Activated B cell treated with CpG ODN at 0.5 μM for 24 hours (primary cell): ENCODE results near the gene LDLR. TPM values are rescaled to one million over a fixed set of nuclear protein-coding genes. Genes with fewer than 3 reads are reported as not detected.
"Not testable (repeated sequence)": the region's sequence is repeated elsewhere in the genome, so short reads cannot be mapped to it uniquely, and the experiment has no call there.

Source experiments
- ATAC-seq: fragments of 200-7000 bp; cut with Tn5 transposase; one replicate; pipeline ENCODE4 v1.10.0; 2021; ENCODE audit warnings: low read depth, mild to moderate bottlenecking, moderate library complexity
- CTCF ChIA-PET: fragments of 350-600 bp; sonication (Branson Sonifier 250); formaldehyde crosslinking; loops from one replicate; lab custom pipeline; 2021; ENCODE audit warnings: antibody characterized with exemption; lab: Charles Lee
- POLR2A ChIA-PET: fragments of 350-600 bp; sonication (Branson Sonifier 250); formaldehyde crosslinking; loops from one replicate; lab custom pipeline; 2021; ENCODE audit warnings: antibody characterized with exemption; lab: Charles Lee
- DNase-seq: peaks from one replicate; pipeline ENCODE4 v3.0.0; 2022
- H3K27ac Mint-ChIP-seq: one replicate; pipeline ENCODE4 v1.8.0; 2020; ENCODE audit warnings: mixed read lengths
- H3K27me3 Mint-ChIP-seq: one replicate; pipeline ENCODE4 v1.8.0; 2021; ENCODE audit warnings: mixed read lengths
- H3K36me3 Mint-ChIP-seq: one replicate; pipeline ENCODE4 v1.8.0; 2021; ENCODE audit warnings: low read depth, mixed read lengths
- H3K4me1 Mint-ChIP-seq: one replicate; pipeline ENCODE4 v1.8.0; 2021; ENCODE audit warnings: mixed read lengths
- H3K4me3 Mint-ChIP-seq: one replicate; pipeline ENCODE4 v1.8.0; 2020; ENCODE audit warnings: mild to moderate bottlenecking, mixed read lengths
- H3K9me3 Mint-ChIP-seq: one replicate; pipeline ENCODE4 v1.8.0; 2020; ENCODE audit warnings: mixed read lengths
- CTCF ChIP-seq: fragments of 200-600 bp; IDR thresholded peaks from one replicate; pipeline ENCODE4 v1.8.0; 2022; ENCODE audit warnings: antibody characterized with exemption, mild to moderate bottlenecking
- intact Hi-C: fragments of 100-400 bp; cut with micrococcal nuclease; formaldehyde crosslinking; loops from one replicate; pipeline ENCODE4 v1.15.1; 2024
- total RNA-seq: library from RNA; stranded (reverse); gene quantifications from 2 replicates; pipeline ENCODE4 v1.2.3, GENCODE V29; 2022

Gene LDLR
- total RNA-seq, 1 donor from 2014 or later = 20.9 TPM

- Mint-ChIP-seq H3K9me3 (peaks cover 5% of the 10 kb centered on the region), H3K4me3 (no peak overlapping the region), H3K4me1 (peaks cover 6% of the 10 kb centered on the region), H3K36me3 (peaks cover 16% of the 10 kb centered on the region), H3K27ac (no peak overlapping the region), H3K27me3 (peaks cover 18% of the 10 kb centered on the region)
- ATAC-seq = no peak
- no peak for TF ChIP-seq CTCF
- DNase-seq = no peak
- ChIA-PET POLR2A (interaction anchor here (0.5 kb wide), 1 partner anchor 653 kb away, joined by 3 read pairs; no protein-coding TSS in a partner anchor), CTCF (no interaction called here)
- intact Hi-C loops = no loop called here
Measured at GRCh38 chr19:11101057-11101456, 11.8 kb downstream of the LDLR start.

GRCh38 chr19:11102944-11103343, 13.7 kb downstream of the LDLR start:
- ChIA-PET POLR2A (no interaction called here), CTCF (no interaction called here)
- peaks cover 13% of the 10 kb centered on the region for H3K27me3 Mint-ChIP-seq
- H3K4me3 Mint-ChIP-seq = no peak overlapping the region
- peaks cover 5% of the 10 kb centered on the region for H3K9me3 Mint-ChIP-seq
- H3K36me3 Mint-ChIP-seq = peaks cover 15% of the 10 kb centered on the region
- no peaks in the 10 kb centered on the region for H3K4me1 Mint-ChIP-seq
- TF ChIP-seq CTCF = no peak
- H3K27ac Mint-ChIP-seq = no peak overlapping the region
- DNase-seq = no peak
- intact Hi-C loops = no loop called here
- ATAC-seq = no peak

- ChIA-PET POLR2A (interaction anchor here (0.8 kb wide), 1 partner anchor 11 kb away, joined by 6 read pairs; no protein-coding TSS in a partner anchor), CTCF (interaction anchor here (0.6 kb wide), 1 partner anchor 151 kb away, joined by 3 read pairs; no protein-coding TSS in a partner anchor)
- H3K27ac Mint-ChIP-seq, DNase-seq, H3K4me3 Mint-ChIP-seq, intact Hi-C loops, H3K4me1 Mint-ChIP-seq, H3K9me3 Mint-ChIP-seq, ATAC-seq: not testable (repeated sequence)
- Mint-ChIP-seq H3K27me3 (peaks cover 13% of the 10 kb centered on the region), H3K36me3 (peaks cover 17% of the 10 kb centered on the region)
Measured at GRCh38 chr19:11103667-11104066, 14.4 kb downstream of the LDLR start.

- DNase-seq (no peak), ATAC-seq (no peak)
- Mint-ChIP-seq H3K27me3 (peaks cover 6% of the 10 kb centered on the region), H3K4me1 (no peaks in the 10 kb centered on the region), H3K36me3 (peaks cover 13% of the 10 kb centered on the region), H3K4me3 (no peak overlapping the region), H3K27ac (no peak overlapping the region), H3K9me3 (no peaks in the 10 kb centered on the region)
- CTCF ChIA-PET = no interaction called here
- TF ChIP-seq CTCF = no peak
- intact Hi-C loops = no loop called here
- POLR2A ChIA-PET = no interaction called here
Measured at GRCh38 chr19:11105014-11105636, 15.9 kb downstream of the LDLR start.

GRCh38 chr19:11106477-11106876, 17.2 kb downstream of the LDLR start:
- Mint-ChIP-seq H3K4me1 (no peaks in the 10 kb centered on the region), H3K27me3 (peaks cover 4% of the 10 kb centered on the region), H3K4me3 (no peak overlapping the region), H3K27ac (no peak overlapping the region), H3K36me3 (peaks cover 11% of the 10 kb centered on the region), H3K9me3 (no peaks in the 10 kb centered on the region)
- ChIA-PET CTCF (no interaction called here), POLR2A (no interaction called here)
- no peak for DNase-seq
- no peak for ATAC-seq
- no peak for TF ChIP-seq CTCF
- intact Hi-C loops = no loop called here
